ENCODE measurements around the gene CLDN2. TPM values are rescaled to one million over a fixed set of nuclear protein-coding genes. Genes with fewer than 3 reads are reported as not detected.

CLDN2 gene
- total RNA-seq, 1 donor from 2014 or later, result not detected

- TF ChIP-seq, protein P1, sequence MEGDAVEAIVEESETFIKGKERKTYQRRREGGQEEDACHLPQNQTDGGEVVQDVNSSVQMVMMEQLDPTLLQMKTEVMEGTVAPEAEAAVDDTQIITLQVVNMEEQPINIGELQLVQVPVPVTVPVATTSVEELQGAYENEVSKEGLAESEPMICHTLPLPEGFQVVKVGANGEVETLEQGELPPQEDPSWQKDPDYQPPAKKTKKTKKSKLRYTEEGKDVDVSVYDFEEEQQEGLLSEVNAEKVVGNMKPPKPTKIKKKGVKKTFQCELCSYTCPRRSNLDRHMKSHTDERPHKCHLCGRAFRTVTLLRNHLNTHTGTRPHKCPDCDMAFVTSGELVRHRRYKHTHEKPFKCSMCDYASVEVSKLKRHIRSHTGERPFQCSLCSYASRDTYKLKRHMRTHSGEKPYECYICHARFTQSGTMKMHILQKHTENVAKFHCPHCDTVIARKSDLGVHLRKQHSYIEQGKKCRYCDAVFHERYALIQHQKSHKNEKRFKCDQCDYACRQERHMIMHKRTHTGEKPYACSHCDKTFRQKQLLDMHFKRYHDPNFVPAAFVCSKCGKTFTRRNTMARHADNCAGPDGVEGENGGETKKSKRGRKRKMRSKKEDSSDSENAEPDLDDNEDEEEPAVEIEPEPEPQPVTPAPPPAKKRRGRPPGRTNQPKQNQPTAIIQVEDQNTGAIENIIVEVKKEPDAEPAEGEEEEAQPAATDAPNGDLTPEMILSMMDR (IDR thresholded peaks at IDR 0.05), result no peak
- TF ChIP-seq EZH2 (IDR thresholded peaks at IDR 0.05) (no peak), EZH2phosphoT487 (IDR thresholded peaks at IDR 0.05) (no peak)
- no peak for DNase-seq (ENCODE audit: low spot score)
- H3K27ac Mint-ChIP-seq, result no peak overlapping the region
Observed at GRCh38 chrX:106917830-106918500, 2.2 kb upstream of the CLDN2 start.

DNA sequence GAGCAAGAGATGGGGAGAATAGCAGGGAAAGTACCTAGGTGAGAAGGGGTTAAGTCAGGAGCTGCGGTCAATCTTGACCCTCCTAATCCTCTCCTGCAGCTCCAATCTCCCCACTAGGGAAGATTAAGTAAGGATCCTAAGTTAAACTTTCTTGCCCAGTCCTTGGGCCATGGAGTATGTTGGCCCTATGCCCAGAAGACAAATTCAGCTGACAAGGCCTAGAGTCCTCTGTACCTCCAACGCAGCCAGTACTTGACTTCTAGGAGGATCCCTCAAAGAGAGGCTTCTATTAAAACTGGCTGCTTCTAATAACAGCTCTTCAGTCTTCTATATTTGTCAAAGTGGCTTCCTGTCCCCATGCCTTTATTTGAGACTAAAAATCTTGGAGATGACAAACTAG is 1.4 kb downstream of the CLDN2 start:
- H3K4me1 ChIP-seq, result peaks cover 17% of the 10 kb centered on the region
- peaks cover 2% of the 10 kb centered on the region for H3K27me3 Mint-ChIP-seq (ENCODE audit: insufficient read depth, low read depth)
- H2AFZ ChIP-seq (replicated peaks), result no peak overlapping the region
- no peak overlapping the region for H3K4me3 Mint-ChIP-seq
- H3K9me3 Mint-ChIP-seq, result no peaks in the 10 kb centered on the region
- no peaks in the 10 kb centered on the region for H4K20me1 ChIP-seq (ENCODE audit: low read depth)
- peaks cover 18% of the 10 kb centered on the region for H3K4me1 Mint-ChIP-seq
- no peaks in the 10 kb centered on the region for H3K36me3 ChIP-seq
- DNase-seq (ENCODE audit: low spot score), result no peak
- peaks cover 4% of the 10 kb centered on the region for H3K9me3 ChIP-seq (ENCODE audit: low read depth)
- H3K79me2 ChIP-seq (ENCODE audit: low read depth), result no peaks in the 10 kb centered on the region
- no peaks in the 10 kb centered on the region for H3K27me3 ChIP-seq
- peaks cover 6% of the 10 kb centered on the region for H3F3A ChIP-seq (ENCODE audit: low read depth)
- H3K9ac ChIP-seq, result no peak overlapping the region
- H3K36me3 Mint-ChIP-seq, result no peaks in the 10 kb centered on the region
- no peak overlapping the region for H3K27ac ChIP-seq
- H3K27ac Mint-ChIP-seq, result no peak overlapping the region
- TF ChIP-seq EZH2phosphoT487 (IDR thresholded peaks at IDR 0.05) (no peak), EZH2 (IDR thresholded peaks at IDR 0.05) (no peak)
- TF ChIP-seq, protein P1 (IDR thresholded peaks at IDR 0.05), result no peak
- H3K4me2 ChIP-seq, result no peak overlapping the region
- no peak overlapping the region for H3K4me3 ChIP-seq

More at GRCh38 chrX:106917830-106918500, 2.2 kb upstream of the CLDN2 start:
- H3K9me3 ChIP-seq (ENCODE audit: low read depth), result peaks cover 4% of the 10 kb centered on the region
- Mint-ChIP-seq H3K9me3 (no peaks in the 10 kb centered on the region), H3K27me3 (ENCODE audit: insufficient read depth, low read depth) (peaks cover 2% of the 10 kb centered on the region), H3K4me3 (no peak overlapping the region), H3K4me1 (peaks cover 18% of the 10 kb centered on the region), H3K36me3 (no peaks in the 10 kb centered on the region)
- no peaks in the 10 kb centered on the region for H3K27me3 ChIP-seq
- no peak overlapping the region for H2AFZ ChIP-seq (replicated peaks)
- no peak overlapping the region for H3K27ac ChIP-seq
- H3F3A ChIP-seq (ENCODE audit: low read depth), result peaks cover 6% of the 10 kb centered on the region
- no peaks in the 10 kb centered on the region for H3K79me2 ChIP-seq (ENCODE audit: low read depth)
- no peaks in the 10 kb centered on the region for H4K20me1 ChIP-seq (ENCODE audit: low read depth)
- peaks cover 17% of the 10 kb centered on the region for H3K4me1 ChIP-seq
- no peak overlapping the region for H3K9ac ChIP-seq
- no peak overlapping the region for H3K4me2 ChIP-seq
- H3K36me3 ChIP-seq, result no peaks in the 10 kb centered on the region
- no peak overlapping the region for H3K4me3 ChIP-seq

DNA sequence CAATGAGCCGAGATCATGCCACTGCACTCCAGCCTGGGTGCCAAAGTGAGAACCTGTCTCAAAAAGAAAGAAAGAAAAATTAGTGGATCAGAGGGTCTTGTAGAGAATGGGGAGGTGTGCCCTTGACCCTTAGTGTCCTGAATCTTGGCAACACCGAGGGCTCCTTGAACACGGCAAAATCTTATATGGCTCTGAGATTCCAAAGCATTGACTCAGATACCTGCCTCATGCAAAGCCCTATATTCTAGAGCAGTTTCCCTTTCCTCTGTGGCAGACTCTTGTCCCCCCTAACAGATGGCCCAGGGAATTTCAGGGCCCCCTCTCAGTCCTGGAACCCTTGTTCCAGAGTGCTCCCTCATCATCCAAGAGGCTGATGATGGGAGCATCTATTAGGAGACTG is 6.8 kb downstream of the CLDN2 start:
- H3K36me3 ChIP-seq, result no peaks in the 10 kb centered on the region
- H2AFZ ChIP-seq (replicated peaks), result no peak overlapping the region
- no peaks in the 10 kb centered on the region for H3K79me2 ChIP-seq (ENCODE audit: low read depth)
- no peaks in the 10 kb centered on the region for H3K27me3 Mint-ChIP-seq (ENCODE audit: insufficient read depth, low read depth)
- no peak overlapping the region for H3K4me2 ChIP-seq
- no peaks in the 10 kb centered on the region for H3K27me3 ChIP-seq
- no peak overlapping the region for H3K27ac Mint-ChIP-seq
- H3K36me3 Mint-ChIP-seq, result no peaks in the 10 kb centered on the region
- no peaks in the 10 kb centered on the region for H3K9me3 ChIP-seq (ENCODE audit: low read depth)
- peaks cover under 1% of the 10 kb centered on the region for H3K4me1 Mint-ChIP-seq
- TF ChIP-seq EZH2 (IDR thresholded peaks at IDR 0.05) (no peak), EZH2phosphoT487 (IDR thresholded peaks at IDR 0.05) (no peak)
- TF ChIP-seq, protein P1 (IDR thresholded peaks at IDR 0.05), result no peak
- DNase-seq (ENCODE audit: low spot score), result no peak
- no peaks in the 10 kb centered on the region for H4K20me1 ChIP-seq (ENCODE audit: low read depth)
- H3K4me1 ChIP-seq, result no peaks in the 10 kb centered on the region
- no peak overlapping the region for H3K4me3 Mint-ChIP-seq
- no peak overlapping the region for H3K27ac ChIP-seq
- no peaks in the 10 kb centered on the region for H3K9me3 Mint-ChIP-seq
- H3K4me3 ChIP-seq, result no peak overlapping the region
- no peak overlapping the region for H3K9ac ChIP-seq
- H3F3A ChIP-seq (ENCODE audit: low read depth), result no peaks in the 10 kb centered on the region
